ENCODE data around the gene CENPVL3. TPM values are rescaled to one million over a fixed set of nuclear protein-coding genes. Genes with fewer than 3 reads are reported as not detected.
"Not testable (repeated sequence)": the region's sequence is repeated elsewhere in the genome, so short reads cannot be mapped to it uniquely, and the experiment has no call there.

The CENPVL3 gene
- polyA plus RNA-seq (2013): 0.73 TPM

DNA sequence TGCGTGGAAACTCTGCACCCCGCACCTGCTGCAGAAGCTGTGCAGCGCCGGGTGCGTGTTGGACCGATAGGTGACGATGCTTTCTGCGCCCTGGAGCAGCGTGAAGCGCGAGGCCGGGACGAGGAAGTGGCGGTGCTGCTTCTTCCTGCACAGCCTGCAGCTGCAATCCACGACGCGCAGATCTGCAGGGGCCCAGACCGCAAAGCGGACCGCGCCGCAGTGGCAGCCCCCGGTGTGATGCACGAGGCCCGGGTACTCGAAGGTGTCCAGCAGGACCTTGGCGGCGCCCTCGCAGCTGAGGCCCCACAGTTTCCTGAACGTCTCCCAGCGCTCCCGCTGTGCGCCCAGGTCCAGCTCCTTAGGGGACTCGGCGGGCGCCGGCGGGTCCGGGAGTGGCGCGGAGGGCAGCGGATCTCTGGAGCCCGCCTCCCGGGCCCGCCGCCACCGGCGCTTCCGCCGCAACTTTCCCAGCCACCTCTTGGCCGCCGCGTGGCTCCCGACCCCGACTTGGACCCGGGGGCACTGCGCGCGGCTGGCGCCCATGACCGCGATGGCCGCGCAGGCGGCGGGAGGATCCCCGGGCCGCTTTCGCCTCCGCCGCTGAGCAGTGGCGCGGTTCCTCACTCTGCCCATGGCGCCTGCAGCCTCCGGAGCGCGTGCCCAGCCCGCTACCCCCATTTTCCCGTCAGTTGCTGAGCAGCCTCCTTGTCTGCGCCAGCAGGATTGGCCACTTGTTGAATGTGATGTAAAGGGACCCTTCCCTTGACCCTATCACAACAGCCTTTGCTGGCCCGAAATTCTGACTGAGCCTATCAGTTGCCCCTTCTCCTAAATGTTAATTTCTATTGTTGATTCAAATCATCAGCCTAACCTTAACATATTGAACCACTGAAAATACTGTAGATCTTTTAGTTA, at the start of gene CENPVL3:
Gene CENPVL3 (minus strand): TSS at position 672 of the 915 bp plus-strand sequence. CDS start 39 bp downstream, at position 633.
- CTCF ChIA-PET; H3K9me3 ChIP-seq (ENCODE audit: control extremely low read depth in 1 of 5, control insufficient read depth in 4 of 5, insufficient read depth in 2 of 5, low read depth in 1 of 5, low read length in 4 of 5); H3K27ac ChIP-seq (ENCODE audit: insufficient read depth in 1 of 2, low read depth in 1 of 2, low read length in 2 of 2, poor library complexity in 1 of 2, severe bottlenecking in 2 of 2); H3K27me3 ChIP-seq (replicated peaks in 2 of 5; ENCODE audit: control insufficient read depth in 4 of 5, insufficient read depth in 5 of 5, low read length in 4 of 5); H3K4me1 ChIP-seq (ENCODE audit: control extremely low read depth in 1 of 4, control insufficient read depth in 4 of 4, insufficient read depth in 4 of 4, low read length in 3 of 4); POLR2A ChIA-PET; H3K36me3 ChIP-seq (ENCODE audit: control insufficient read depth in 4 of 4, insufficient read depth in 4 of 4, low read length in 3 of 4): not testable (repeated sequence)
- peak; percentile 45 to 80 (median 78) for DNase-seq
- H3K4me3 ChIP-seq (ENCODE audit: control insufficient read depth in 1 of 7, extremely low read depth in 1 of 7, insufficient read depth in 4 of 7, low read depth in 2 of 7, low read length in 6 of 7): peak within 1 kb of the TSS in 4 of 7 experiments; percentile 28 to 61 (median 41)
- WGBS (ENCODE audit: insufficient coverage): 22% methylated on average over 17 of the region's 81 CpGs

DNA sequence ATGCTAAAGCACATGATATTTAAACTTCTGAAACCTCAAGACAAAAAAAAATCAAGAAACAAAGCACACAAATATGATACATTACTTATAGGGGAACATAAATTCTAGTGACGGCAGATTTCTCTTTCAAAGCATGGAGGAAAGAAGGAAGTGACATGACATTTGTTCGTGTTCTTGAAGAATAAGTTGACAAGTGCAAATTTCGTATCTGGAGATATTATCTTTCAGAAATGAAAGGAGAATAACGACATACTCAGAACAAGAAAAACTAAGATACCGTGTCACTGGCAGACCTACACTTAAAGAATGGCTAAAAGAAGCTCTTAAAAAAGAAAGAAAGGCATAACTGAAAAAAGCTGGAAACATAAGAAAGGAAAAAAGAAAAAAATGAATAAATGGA, 47.3 kb upstream of the CENPVL3 start:
- POLR2A ChIA-PET: no interaction called here
- no peaks in the 10 kb centered on the region for H3K4me1 ChIP-seq (ENCODE audit: control extremely low read depth in 1 of 4, control insufficient read depth in 4 of 4, insufficient read depth in 4 of 4, low read length in 3 of 4)
- H3K4me3 ChIP-seq (ENCODE audit: control insufficient read depth in 1 of 7, extremely low read depth in 1 of 7, insufficient read depth in 4 of 7, low read depth in 2 of 7, low read length in 6 of 7): peak overlapping the region in 1 of 7 experiments; percentile 23
- DNase-seq: peak; percentile 8 to 69 (median 47)
- CTCF ChIA-PET: no interaction called here
- no peak overlapping the region for H3K27ac ChIP-seq (ENCODE audit: insufficient read depth in 1 of 2, low read depth in 1 of 2, low read length in 2 of 2, poor library complexity in 1 of 2, severe bottlenecking in 2 of 2)
- H3K27me3 ChIP-seq (replicated peaks in 2 of 5; ENCODE audit: control insufficient read depth in 4 of 5, insufficient read depth in 5 of 5, low read length in 4 of 5): peaks cover 0 to 4% (median 0%) of the 10 kb centered on the region in 5 experiments
- H3K36me3 ChIP-seq (ENCODE audit: control insufficient read depth in 4 of 4, insufficient read depth in 4 of 4, low read length in 3 of 4): no peaks in the 10 kb centered on the region
- no peaks in the 10 kb centered on the region for H3K9me3 ChIP-seq (ENCODE audit: control extremely low read depth in 1 of 5, control insufficient read depth in 4 of 5, insufficient read depth in 2 of 5, low read depth in 1 of 5, low read length in 4 of 5)
- 33% methylated on average over 1 of the region's 5 CpGs for WGBS (ENCODE audit: insufficient coverage)

DNA sequence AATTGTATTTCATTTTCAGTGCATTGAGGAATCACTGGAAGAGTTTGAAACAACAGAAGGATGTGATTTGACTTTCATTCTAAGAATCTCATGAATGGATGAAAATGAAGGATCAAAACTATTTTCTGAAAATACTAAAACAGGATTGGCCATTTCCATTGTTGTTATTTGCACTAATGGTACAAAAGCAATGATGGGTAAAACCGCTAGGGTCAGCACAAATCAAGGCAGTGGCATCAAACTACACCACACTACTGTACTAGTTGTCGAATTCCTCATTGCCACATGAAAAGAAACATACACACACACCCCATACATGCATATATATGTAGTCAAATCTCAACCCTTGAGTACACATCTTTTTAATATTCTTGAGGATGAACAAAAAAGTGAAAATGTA, 24.7 kb upstream of the CENPVL3 start:
- no peak overlapping the region for H3K27ac ChIP-seq (ENCODE audit: insufficient read depth in 1 of 2, low read depth in 1 of 2, low read length in 2 of 2, poor library complexity in 1 of 2, severe bottlenecking in 2 of 2)
- H3K27me3 ChIP-seq (replicated peaks in 2 of 5; ENCODE audit: control insufficient read depth in 4 of 5, insufficient read depth in 5 of 5, low read length in 4 of 5): peaks cover 0 to 27% (median 4%) of the 10 kb centered on the region in 5 experiments
- H3K9me3 ChIP-seq (ENCODE audit: control extremely low read depth in 1 of 5, control insufficient read depth in 4 of 5, insufficient read depth in 2 of 5, low read depth in 1 of 5, low read length in 4 of 5): no peaks in the 10 kb centered on the region
- H3K36me3 ChIP-seq (ENCODE audit: control insufficient read depth in 4 of 4, insufficient read depth in 4 of 4, low read length in 3 of 4): no peaks in the 10 kb centered on the region
- H3K4me3 ChIP-seq (ENCODE audit: control insufficient read depth in 1 of 7, extremely low read depth in 1 of 7, insufficient read depth in 4 of 7, low read depth in 2 of 7, low read length in 6 of 7): no peak overlapping the region
- ChIA-PET POLR2A (no interaction called here), CTCF (interaction anchor here (1.6 kb wide), 1 partner anchor 217 kb away, joined by 6 read pairs; no protein-coding TSS in a partner anchor)
- 73% methylated on average over 2 of the region's 2 CpGs for WGBS (ENCODE audit: insufficient coverage)
- no peaks in the 10 kb centered on the region for H3K4me1 ChIP-seq (ENCODE audit: control extremely low read depth in 1 of 4, control insufficient read depth in 4 of 4, insufficient read depth in 4 of 4, low read length in 3 of 4)
- DNase-seq: no peak

DNA sequence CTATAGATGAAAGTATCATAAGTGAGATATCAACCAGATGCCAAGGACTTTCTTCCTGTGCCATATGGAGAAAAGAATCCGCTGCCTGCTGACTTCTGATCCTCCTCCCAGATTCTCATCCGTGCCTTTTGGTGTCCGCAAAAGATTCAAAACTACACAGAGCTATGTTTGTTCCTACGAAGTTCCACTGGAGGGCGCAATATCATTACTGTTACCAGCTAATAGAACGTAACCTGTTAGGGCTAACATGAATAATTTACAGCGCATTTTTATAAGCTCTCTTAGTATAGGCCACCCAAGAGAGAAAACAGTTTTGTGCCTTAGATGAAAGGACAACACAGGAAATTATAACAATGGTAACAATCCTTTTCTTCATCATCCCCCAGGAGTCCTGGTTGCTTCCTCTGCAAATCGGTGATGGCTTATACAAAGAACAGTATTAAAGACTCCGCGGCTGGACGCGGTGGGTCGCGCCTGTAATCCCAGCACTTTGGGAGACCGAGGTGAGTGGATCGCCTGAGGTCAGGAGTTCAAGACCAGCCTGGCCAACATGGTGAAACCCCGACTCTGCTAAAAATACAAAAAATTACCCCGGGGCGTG, 22.8 kb upstream of the CENPVL3 start:
- ChIA-PET POLR2A (no interaction called here), CTCF (interaction anchor here (0.7 to 2.1 kb wide), 7 partner anchors 18 to 620 kb away, joined by 3 to 17 read pairs (median 4); no protein-coding TSS in a partner anchor)
- DNase-seq: peak; percentile 50 to 77 (median 75)

DNA sequence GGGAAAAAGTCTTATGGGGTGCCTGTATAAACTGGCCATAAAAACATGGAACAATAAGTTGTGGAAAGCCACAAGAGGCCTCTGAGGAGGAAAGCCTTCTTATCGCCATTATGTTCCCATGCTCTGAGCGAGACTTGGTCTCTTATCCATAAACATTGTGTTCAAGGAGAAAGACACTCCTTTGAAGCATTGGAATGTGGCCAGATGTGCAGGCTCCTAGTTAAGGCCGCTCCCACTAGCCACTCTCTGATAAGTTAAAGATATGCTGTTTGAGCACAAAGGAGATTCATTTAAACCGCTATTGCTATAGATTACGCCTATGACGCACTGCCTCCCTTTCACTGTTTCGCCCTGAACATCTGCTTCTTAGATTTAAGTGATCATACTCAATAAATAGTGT, 17.8 kb upstream of the CENPVL3 start:
- H3K27ac ChIP-seq (ENCODE audit: insufficient read depth in 1 of 2, low read depth in 1 of 2, low read length in 2 of 2, poor library complexity in 1 of 2, severe bottlenecking in 2 of 2); POLR2A ChIA-PET; H3K4me1 ChIP-seq (ENCODE audit: control extremely low read depth in 1 of 4, control insufficient read depth in 4 of 4, insufficient read depth in 4 of 4, low read length in 3 of 4); H3K36me3 ChIP-seq (ENCODE audit: control insufficient read depth in 4 of 4, insufficient read depth in 4 of 4, low read length in 3 of 4); H3K9me3 ChIP-seq (ENCODE audit: control extremely low read depth in 1 of 5, control insufficient read depth in 4 of 5, insufficient read depth in 2 of 5, low read depth in 1 of 5, low read length in 4 of 5); DNase-seq; CTCF ChIA-PET; H3K4me3 ChIP-seq (ENCODE audit: control insufficient read depth in 1 of 7, extremely low read depth in 1 of 7, insufficient read depth in 4 of 7, low read depth in 2 of 7, low read length in 6 of 7): not testable (repeated sequence)
- 87% methylated on average over 6 of the region's 7 CpGs for WGBS (ENCODE audit: insufficient coverage)
- peaks cover 0 to 27% (median 3%) of the 10 kb centered on the region in 5 experiments for H3K27me3 ChIP-seq (replicated peaks in 2 of 5; ENCODE audit: control insufficient read depth in 4 of 5, insufficient read depth in 5 of 5, low read length in 4 of 5)

More for the DNA sequence above, 22.8 kb upstream of the CENPVL3 start:
- 46% methylated on average over 15 of the region's 19 CpGs for WGBS (ENCODE audit: insufficient coverage)
- H3K9me3 ChIP-seq (ENCODE audit: control extremely low read depth in 1 of 5, control insufficient read depth in 4 of 5, insufficient read depth in 2 of 5, low read depth in 1 of 5, low read length in 4 of 5): no peaks in the 10 kb centered on the region
- peaks cover 0 to 34% (median 4%) of the 10 kb centered on the region in 5 experiments for H3K27me3 ChIP-seq (replicated peaks in 2 of 5; ENCODE audit: control insufficient read depth in 4 of 5, insufficient read depth in 5 of 5, low read length in 4 of 5)
- no peak overlapping the region for H3K27ac ChIP-seq (ENCODE audit: insufficient read depth in 1 of 2, low read depth in 1 of 2, low read length in 2 of 2, poor library complexity in 1 of 2, severe bottlenecking in 2 of 2)
- no peaks in the 10 kb centered on the region for H3K36me3 ChIP-seq (ENCODE audit: control insufficient read depth in 4 of 4, insufficient read depth in 4 of 4, low read length in 3 of 4)
- H3K4me1 ChIP-seq (ENCODE audit: control extremely low read depth in 1 of 4, control insufficient read depth in 4 of 4, insufficient read depth in 4 of 4, low read length in 3 of 4): no peaks in the 10 kb centered on the region
- no peak overlapping the region for H3K4me3 ChIP-seq (ENCODE audit: control insufficient read depth in 1 of 7, extremely low read depth in 1 of 7, insufficient read depth in 4 of 7, low read depth in 2 of 7, low read length in 6 of 7)

DNA sequence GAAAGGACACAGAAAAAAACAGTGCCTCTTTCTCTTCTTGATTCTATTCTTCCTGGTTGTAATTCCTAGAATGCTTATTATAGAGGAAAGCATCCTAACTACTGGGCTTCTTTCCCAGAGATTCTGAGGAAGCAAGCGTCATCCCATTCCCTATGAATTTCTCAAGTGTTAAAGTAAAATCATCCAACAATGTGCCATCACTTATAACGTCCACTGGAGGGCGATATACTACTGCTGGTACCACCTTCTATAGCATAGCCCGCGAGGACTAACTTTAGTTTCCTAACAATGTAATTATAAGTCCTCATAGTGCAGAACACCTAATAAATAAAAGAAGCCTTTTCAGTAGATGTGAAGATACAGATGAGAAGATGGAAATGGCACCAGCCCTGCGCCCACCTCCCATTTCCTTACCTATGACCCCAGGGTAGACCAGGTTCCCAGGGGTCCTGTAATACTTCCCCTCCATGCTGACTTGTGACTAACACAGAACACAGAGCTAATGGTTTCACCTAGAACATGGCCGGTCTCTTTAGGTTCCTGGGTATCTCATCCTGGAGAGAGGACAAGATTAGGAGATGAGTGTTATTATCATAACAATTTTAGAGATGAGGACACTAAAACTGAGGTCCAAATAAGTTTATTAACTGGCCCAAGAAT, 4.2 kb downstream of the CENPVL3 start:
- DNase-seq: peak; percentile 26 to 67 (median 59)
- H3K4me1 ChIP-seq (ENCODE audit: control extremely low read depth in 1 of 4, control insufficient read depth in 4 of 4, insufficient read depth in 4 of 4, low read length in 3 of 4): peaks cover 0 to 1% (median 0%) of the 10 kb centered on the region in 4 experiments
- no peak overlapping the region for H3K4me3 ChIP-seq (ENCODE audit: control insufficient read depth in 1 of 7, extremely low read depth in 1 of 7, insufficient read depth in 4 of 7, low read depth in 2 of 7, low read length in 6 of 7)
- H3K36me3 ChIP-seq (ENCODE audit: control insufficient read depth in 4 of 4, insufficient read depth in 4 of 4, low read length in 3 of 4): no peaks in the 10 kb centered on the region
- H3K27ac ChIP-seq (ENCODE audit: insufficient read depth in 1 of 2, low read depth in 1 of 2, low read length in 2 of 2, poor library complexity in 1 of 2, severe bottlenecking in 2 of 2): no peak overlapping the region
- ChIA-PET CTCF (interaction anchor here (0.6 to 1.1 kb wide), 3 partner anchors 24 to 252 kb away, joined by 3 read pairs; no protein-coding TSS in a partner anchor), POLR2A (no interaction called here)
- H3K27me3 ChIP-seq (replicated peaks in 2 of 5; ENCODE audit: control insufficient read depth in 4 of 5, insufficient read depth in 5 of 5, low read length in 4 of 5): peaks cover 0 to 6% (median 0%) of the 10 kb centered on the region in 5 experiments
- WGBS (ENCODE audit: insufficient coverage): 0% methylated on average over 2 of the region's 7 CpGs
- H3K9me3 ChIP-seq (ENCODE audit: control extremely low read depth in 1 of 5, control insufficient read depth in 4 of 5, insufficient read depth in 2 of 5, low read depth in 1 of 5, low read length in 4 of 5): no peaks in the 10 kb centered on the region

All from common myeloid progenitor, CD34-positive (primary cell).